ENCODE data around the gene NDUFB8.

NDUFB8 gene

GRCh38 chr10:100535715-100536353 is 6.2 kb upstream of the NDUFB8 start, which contains the start of gene HIF1AN:
Gene HIF1AN, plus strand, starts transcription at chr10:100535943. Its CDS starts 16 bp downstream, at chr10:100535959.
- peak; percentile 89 for DNase-seq

GRCh38 chr10:100535338-100535714 is 5.7 kb upstream of the NDUFB8 start:
- DNase-seq: no peak

GRCh38 chr10:100534726-100535125 is 5.1 kb upstream of the NDUFB8 start:
- no peak for DNase-seq

GRCh38 chr10:100531761-100532160 is 2.1 kb upstream of the NDUFB8 start:
- no peak for DNase-seq

GRCh38 chr10:100528921-100529474 is 673 bp downstream of the NDUFB8 start:
- no peak for DNase-seq

GRCh38 chr10:100528123-100528886 is 1.4 kb downstream of the NDUFB8 start:
- DNase-seq: no peak

- DNase-seq: no peak
Observed at GRCh38 chr10:100524638-100525037, 5.0 kb downstream of the NDUFB8 start.

- DNase-seq: no peak
Observed at GRCh38 chr10:100524206-100524605, 5.5 kb downstream of the NDUFB8 start.

GRCh38 chr10:100522945-100523344 is 6.7 kb downstream of the NDUFB8 start:
- no peak for DNase-seq

GRCh38 chr10:100522107-100522801 is 7.4 kb downstream of the NDUFB8 start:
- no peak for DNase-seq

- no peak for DNase-seq
Observed at GRCh38 chr10:100520811-100521210, 8.9 kb downstream of the NDUFB8 start.

GRCh38 chr10:100519311-100520051 is 10.2 kb downstream of the NDUFB8 start, which contains the start of gene SEC31B:
Gene SEC31B, minus strand, starts transcription at chr10:100519861. Its CDS starts 2,909 bp downstream, at chr10:100516952.
- no peak for DNase-seq

GRCh38 chr10:100518761-100519241 is 10.9 kb downstream of the NDUFB8 start:
- peak; percentile 27 for DNase-seq

GRCh38 chr10:100516847-100517246 is 12.8 kb downstream of the NDUFB8 start:
- DNase-seq: peak; percentile 43

GRCh38 chr10:100515612-100516011 is 14.1 kb downstream of the NDUFB8 start:
- DNase-seq: no peak

- DNase-seq: peak; percentile 96
Observed at GRCh38 chr10:100510533-100511308, 18.9 kb downstream of the NDUFB8 start.

- peak; percentile 81 for DNase-seq
Observed at GRCh38 chr10:100509241-100509840, 20.3 kb downstream of the NDUFB8 start.

- peak; percentile 45 for DNase-seq
Observed at GRCh38 chr10:100508691-100509150, 20.9 kb downstream of the NDUFB8 start.

GRCh38 chr10:100508266-100508665 is 21.4 kb downstream of the NDUFB8 start:
- no peak for DNase-seq

- DNase-seq: no peak
Observed at GRCh38 chr10:100507357-100507732, 22.3 kb downstream of the NDUFB8 start.

Measured in GF-D8 (cell line).